ENCODE data around the gene NEO1.

- TF ChIP-seq, protein P1, sequence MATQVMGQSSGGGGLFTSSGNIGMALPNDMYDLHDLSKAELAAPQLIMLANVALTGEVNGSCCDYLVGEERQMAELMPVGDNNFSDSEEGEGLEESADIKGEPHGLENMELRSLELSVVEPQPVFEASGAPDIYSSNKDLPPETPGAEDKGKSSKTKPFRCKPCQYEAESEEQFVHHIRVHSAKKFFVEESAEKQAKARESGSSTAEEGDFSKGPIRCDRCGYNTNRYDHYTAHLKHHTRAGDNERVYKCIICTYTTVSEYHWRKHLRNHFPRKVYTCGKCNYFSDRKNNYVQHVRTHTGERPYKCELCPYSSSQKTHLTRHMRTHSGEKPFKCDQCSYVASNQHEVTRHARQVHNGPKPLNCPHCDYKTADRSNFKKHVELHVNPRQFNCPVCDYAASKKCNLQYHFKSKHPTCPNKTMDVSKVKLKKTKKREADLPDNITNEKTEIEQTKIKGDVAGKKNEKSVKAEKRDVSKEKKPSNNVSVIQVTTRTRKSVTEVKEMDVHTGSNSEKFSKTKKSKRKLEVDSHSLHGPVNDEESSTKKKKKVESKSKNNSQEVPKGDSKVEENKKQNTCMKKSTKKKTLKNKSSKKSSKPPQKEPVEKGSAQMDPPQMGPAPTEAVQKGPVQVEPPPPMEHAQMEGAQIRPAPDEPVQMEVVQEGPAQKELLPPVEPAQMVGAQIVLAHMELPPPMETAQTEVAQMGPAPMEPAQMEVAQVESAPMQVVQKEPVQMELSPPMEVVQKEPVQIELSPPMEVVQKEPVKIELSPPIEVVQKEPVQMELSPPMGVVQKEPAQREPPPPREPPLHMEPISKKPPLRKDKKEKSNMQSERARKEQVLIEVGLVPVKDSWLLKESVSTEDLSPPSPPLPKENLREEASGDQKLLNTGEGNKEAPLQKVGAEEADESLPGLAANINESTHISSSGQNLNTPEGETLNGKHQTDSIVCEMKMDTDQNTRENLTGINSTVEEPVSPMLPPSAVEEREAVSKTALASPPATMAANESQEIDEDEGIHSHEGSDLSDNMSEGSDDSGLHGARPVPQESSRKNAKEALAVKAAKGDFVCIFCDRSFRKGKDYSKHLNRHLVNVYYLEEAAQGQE (IDR thresholded peaks at IDR 0.05; ENCODE audit: insufficient read depth in 1 of 2, low read depth in 2 of 2, low read length in 2 of 2) = no peak
- TF ChIP-seq SIN3A (IDR thresholded peaks at IDR 0.05; ENCODE audit: borderline replicate concordance, insufficient read depth, low read length) = no peak
- no peak for TF ChIP-seq POLR2AphosphoS5 (IDR thresholded peaks at IDR 0.05; ENCODE audit: low read depth, low read length)
Measured at GRCh38 chr15:73049564-73050215, 2.6 kb upstream of the NEO1 start.

Data from PFSK-1 (cell line).